GM12891 (cell line): ENCODE data around the gene HOXC12.

Experiments used
- DNase-seq: peaks from one replicate; pipeline ENCODE4 v3.0.0; 2011; ENCODE audit warnings: low spot score; ENCODE audit not compliant: insufficient read length
- FAIRE-seq: peaks from 2 replicates; lab custom pipeline; 2011; peaks lifted over from hg19 to GRCh38; lab: Jason Lieb, UNC
- PAX5 ChIP-seq: IDR thresholded peaks from 2 replicates; pipeline ENCODE4 v1.6.1; 2011; ENCODE audit warnings: low read length, moderate library complexity, mild to moderate bottlenecking; ENCODE audit not compliant: insufficient read depth, severe bottlenecking
- POLR2A ChIP-seq: IDR thresholded peaks from 2 replicates; pipeline ENCODE4 v1.6.1; 2011; ENCODE audit warnings: low read depth, low read length, control low read depth
- POLR2AphosphoS5 ChIP-seq: IDR thresholded peaks from 2 replicates; pipeline ENCODE4 v1.6.1; 2011; ENCODE audit warnings: low read depth, low read length, control low read depth
- POU2F2 ChIP-seq: IDR thresholded peaks from 2 replicates; pipeline ENCODE4 v1.6.1; 2011; ENCODE audit warnings: low read depth, mild to moderate bottlenecking, control low read depth, low read length, moderate library complexity
- SPI1 ChIP-seq: IDR thresholded peaks from 2 replicates; pipeline ENCODE4 v1.6.1; 2011; ENCODE audit warnings: low read depth, low read length, control low read depth
- TAF1 ChIP-seq: IDR thresholded peaks from 2 replicates; pipeline ENCODE4 v1.6.1; 2011; ENCODE audit warnings: low read depth, low read length, control low read depth

HOXC12 gene

GRCh38 chr12:53965281-53966084 lies 10.8 kb downstream of the HOXC12 start:
- DNase-seq: no peak
- FAIRE-seq: no peak
- TF ChIP-seq PAX5 (no peak), POLR2AphosphoS5 (no peak), POLR2A (no peak), SPI1 (no peak), POU2F2 (no peak), TAF1 (no peak)

- DNase-seq (no peak), FAIRE-seq (no peak)
- TF ChIP-seq TAF1: no peak
- TF ChIP-seq POLR2AphosphoS5: no peak
- no peak for TF ChIP-seq POU2F2
- no peak for TF ChIP-seq PAX5
- TF ChIP-seq POLR2A: no peak
- no peak for TF ChIP-seq SPI1
Measured at GRCh38 chr12:53966085-53966384, 11.3 kb downstream of the HOXC12 start.

GRCh38 chr12:53966385-53967133 lies 11.9 kb downstream of the HOXC12 start:
- no peak for FAIRE-seq

GRCh38 chr12:53967421-53967925 lies 12.8 kb downstream of the HOXC12 start:
- FAIRE-seq (no peak), DNase-seq (no peak)
- TF ChIP-seq PAX5 (no peak), POU2F2 (no peak), TAF1 (no peak), POLR2AphosphoS5 (no peak), POLR2A (no peak), SPI1 (no peak)

More at GRCh38 chr12:53966385-53967133, 11.9 kb downstream of the HOXC12 start:
- DNase-seq: no peak
- TF ChIP-seq POLR2AphosphoS5 (no peak), POU2F2 (no peak), POLR2A (no peak), PAX5 (no peak), TAF1 (no peak), SPI1 (no peak)

- no peak for TF ChIP-seq TAF1
- FAIRE-seq (no peak), DNase-seq (no peak)
Measured at GRCh38 chr12:53968214-53969127, 13.8 kb downstream of the HOXC12 start.

- no peak for TF ChIP-seq PAX5
- TF ChIP-seq TAF1: no peak
- no peak for TF ChIP-seq SPI1
- DNase-seq (no peak), FAIRE-seq (no peak)
Measured at GRCh38 chr12:53969588-53970259, 15.0 kb downstream of the HOXC12 start.

GRCh38 chr12:53970451-53970850 lies 15.7 kb downstream of the HOXC12 start:
- TF ChIP-seq SPI1 (no peak), POU2F2 (no peak), PAX5 (no peak), TAF1 (no peak), POLR2A (no peak), POLR2AphosphoS5 (no peak)
- FAIRE-seq (no peak), DNase-seq (no peak)

GRCh38 chr12:53971129-53971528 lies 16.4 kb downstream of the HOXC12 start:
- no peak for FAIRE-seq

GRCh38 chr12:53971686-53972085 lies 17.0 kb downstream of the HOXC12 start:
- DNase-seq (no peak), FAIRE-seq (no peak)
- TF ChIP-seq SPI1 (no peak), POLR2A (no peak), PAX5 (no peak), POU2F2 (no peak), POLR2AphosphoS5 (no peak), TAF1 (no peak)

More at GRCh38 chr12:53971129-53971528, 16.4 kb downstream of the HOXC12 start:
- no peak for DNase-seq
- TF ChIP-seq POLR2AphosphoS5 (no peak), TAF1 (no peak), POU2F2 (no peak), SPI1 (no peak), PAX5 (no peak), POLR2A (no peak)
